Measurements from ENCODE around the gene PYCR2. TPM values are rescaled to one million over a fixed set of nuclear protein-coding genes. Genes with fewer than 3 reads are reported as not detected.

PYCR2 gene
- total and polyA plus RNA-seq, 10 of the 15 experiments (the other 5 are each of a cell fraction or from before 2014, with no cell fraction given) = 1.7 to 81.8 (median 54.9) TPM

DNA sequence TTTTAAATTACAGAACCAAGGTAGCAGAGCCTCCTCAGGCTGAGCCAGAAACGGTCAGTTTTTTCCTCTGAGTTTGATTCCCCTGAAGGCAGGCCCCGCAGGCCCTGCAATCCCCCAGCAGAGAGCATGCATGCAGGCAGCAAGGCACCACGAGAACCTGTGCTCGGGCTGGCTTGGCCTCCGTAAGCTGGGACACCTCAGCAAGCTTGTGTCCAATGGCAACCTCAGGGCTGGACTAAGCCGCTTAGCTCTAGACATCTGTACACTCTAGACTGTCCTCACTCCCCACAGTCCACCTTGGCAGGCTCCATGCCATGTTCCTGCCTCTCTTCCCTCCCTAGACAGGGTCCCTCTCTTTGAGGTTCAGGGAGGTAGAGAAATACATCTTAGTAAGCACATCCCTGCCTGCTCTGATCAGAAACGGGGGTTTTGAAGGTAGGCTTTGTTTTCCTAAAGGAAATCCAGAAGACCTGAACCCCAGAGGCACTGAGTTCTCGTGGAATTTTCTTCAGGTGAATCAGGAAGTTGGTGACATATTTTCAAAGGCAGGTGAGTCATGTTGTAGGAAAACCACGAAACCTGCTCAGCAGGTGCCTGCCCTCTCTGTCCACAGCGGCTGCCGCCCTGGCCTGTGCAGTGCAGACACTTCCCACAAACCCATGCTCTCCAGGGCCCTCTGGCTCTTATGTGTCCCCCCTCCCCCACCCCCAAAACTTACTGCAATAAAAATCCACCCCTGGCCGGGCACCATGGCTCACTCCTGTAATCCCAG lies 48.8 kb downstream of the PYCR2 start (continued):
- TF ChIP-seq ZNF622 (IDR thresholded peaks at IDR 0.05) (no peak), MYC (IDR thresholded peaks at IDR 0.05; ENCODE audit: insufficient read depth, insufficient read length, insufficient replicate concordance, low read length, severe bottlenecking) (no peak), FOXK2 (IDR thresholded peaks at IDR 0.05) (no peak), PAX8 (IDR thresholded peaks at IDR 0.05) (no peak), PML (IDR thresholded peaks at IDR 0.05; ENCODE audit: low read length) (no peak), TARDBP (IDR thresholded peaks at IDR 0.05; ENCODE audit: borderline replicate concordance) (no peak)
- TF ChIP-seq, protein P1, sequence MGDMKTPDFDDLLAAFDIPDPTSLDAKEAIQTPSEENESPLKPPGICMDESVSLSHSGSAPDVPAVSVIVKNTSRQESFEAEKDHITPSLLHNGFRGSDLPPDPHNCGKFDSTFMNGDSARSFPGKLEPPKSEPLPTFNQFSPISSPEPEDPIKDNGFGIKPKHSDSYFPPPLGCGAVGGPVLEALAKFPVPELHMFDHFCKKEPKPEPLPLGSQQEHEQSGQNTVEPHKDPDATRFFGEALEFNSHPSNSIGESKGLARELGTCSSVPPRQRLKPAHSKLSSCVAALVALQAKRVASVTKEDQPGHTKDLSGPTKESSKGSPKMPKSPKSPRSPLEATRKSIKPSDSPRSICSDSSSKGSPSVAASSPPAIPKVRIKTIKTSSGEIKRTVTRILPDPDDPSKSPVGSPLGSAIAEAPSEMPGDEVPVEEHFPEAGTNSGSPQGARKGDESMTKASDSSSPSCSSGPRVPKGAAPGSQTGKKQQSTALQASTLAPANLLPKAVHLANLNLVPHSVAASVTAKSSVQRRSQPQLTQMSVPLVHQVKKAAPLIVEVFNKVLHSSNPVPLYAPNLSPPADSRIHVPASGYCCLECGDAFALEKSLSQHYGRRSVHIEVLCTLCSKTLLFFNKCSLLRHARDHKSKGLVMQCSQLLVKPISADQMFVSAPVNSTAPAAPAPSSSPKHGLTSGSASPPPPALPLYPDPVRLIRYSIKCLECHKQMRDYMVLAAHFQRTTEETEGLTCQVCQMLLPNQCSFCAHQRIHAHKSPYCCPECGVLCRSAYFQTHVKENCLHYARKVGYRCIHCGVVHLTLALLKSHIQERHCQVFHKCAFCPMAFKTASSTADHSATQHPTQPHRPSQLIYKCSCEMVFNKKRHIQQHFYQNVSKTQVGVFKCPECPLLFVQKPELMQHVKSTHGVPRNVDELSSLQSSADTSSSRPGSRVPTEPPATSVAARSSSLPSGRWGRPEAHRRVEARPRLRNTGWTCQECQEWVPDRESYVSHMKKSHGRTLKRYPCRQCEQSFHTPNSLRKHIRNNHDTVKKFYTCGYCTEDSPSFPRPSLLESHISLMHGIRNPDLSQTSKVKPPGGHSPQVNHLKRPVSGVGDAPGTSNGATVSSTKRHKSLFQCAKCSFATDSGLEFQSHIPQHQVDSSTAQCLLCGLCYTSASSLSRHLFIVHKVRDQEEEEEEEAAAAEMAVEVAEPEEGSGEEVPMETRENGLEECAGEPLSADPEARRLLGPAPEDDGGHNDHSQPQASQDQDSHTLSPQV (IDR thresholded peaks at IDR 0.05) = no peak
- TF ChIP-seq, protein P2, sequence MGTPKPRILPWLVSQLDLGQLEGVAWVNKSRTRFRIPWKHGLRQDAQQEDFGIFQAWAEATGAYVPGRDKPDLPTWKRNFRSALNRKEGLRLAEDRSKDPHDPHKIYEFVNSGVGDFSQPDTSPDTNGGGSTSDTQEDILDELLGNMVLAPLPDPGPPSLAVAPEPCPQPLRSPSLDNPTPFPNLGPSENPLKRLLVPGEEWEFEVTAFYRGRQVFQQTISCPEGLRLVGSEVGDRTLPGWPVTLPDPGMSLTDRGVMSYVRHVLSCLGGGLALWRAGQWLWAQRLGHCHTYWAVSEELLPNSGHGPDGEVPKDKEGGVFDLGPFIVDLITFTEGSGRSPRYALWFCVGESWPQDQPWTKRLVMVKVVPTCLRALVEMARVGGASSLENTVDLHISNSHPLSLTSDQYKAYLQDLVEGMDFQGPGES (IDR thresholded peaks at IDR 0.05) = no peak
- TF ChIP-seq, protein P3, sequence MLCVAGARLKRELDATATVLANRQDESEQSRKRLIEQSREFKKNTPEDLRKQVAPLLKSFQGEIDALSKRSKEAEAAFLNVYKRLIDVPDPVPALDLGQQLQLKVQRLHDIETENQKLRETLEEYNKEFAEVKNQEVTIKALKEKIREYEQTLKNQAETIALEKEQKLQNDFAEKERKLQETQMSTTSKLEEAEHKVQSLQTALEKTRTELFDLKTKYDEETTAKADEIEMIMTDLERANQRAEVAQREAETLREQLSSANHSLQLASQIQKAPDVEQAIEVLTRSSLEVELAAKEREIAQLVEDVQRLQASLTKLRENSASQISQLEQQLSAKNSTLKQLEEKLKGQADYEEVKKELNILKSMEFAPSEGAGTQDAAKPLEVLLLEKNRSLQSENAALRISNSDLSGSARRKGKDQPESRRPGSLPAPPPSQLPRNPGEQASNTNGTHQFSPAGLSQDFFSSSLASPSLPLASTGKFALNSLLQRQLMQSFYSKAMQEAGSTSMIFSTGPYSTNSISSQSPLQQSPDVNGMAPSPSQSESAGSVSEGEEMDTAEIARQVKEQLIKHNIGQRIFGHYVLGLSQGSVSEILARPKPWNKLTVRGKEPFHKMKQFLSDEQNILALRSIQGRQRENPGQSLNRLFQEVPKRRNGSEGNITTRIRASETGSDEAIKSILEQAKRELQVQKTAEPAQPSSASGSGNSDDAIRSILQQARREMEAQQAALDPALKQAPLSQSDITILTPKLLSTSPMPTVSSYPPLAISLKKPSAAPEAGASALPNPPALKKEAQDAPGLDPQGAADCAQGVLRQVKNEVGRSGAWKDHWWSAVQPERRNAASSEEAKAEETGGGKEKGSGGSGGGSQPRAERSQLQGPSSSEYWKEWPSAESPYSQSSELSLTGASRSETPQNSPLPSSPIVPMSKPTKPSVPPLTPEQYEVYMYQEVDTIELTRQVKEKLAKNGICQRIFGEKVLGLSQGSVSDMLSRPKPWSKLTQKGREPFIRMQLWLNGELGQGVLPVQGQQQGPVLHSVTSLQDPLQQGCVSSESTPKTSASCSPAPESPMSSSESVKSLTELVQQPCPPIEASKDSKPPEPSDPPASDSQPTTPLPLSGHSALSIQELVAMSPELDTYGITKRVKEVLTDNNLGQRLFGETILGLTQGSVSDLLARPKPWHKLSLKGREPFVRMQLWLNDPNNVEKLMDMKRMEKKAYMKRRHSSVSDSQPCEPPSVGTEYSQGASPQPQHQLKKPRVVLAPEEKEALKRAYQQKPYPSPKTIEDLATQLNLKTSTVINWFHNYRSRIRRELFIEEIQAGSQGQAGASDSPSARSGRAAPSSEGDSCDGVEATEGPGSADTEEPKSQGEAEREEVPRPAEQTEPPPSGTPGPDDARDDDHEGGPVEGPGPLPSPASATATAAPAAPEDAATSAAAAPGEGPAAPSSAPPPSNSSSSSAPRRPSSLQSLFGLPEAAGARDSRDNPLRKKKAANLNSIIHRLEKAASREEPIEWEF (IDR thresholded peaks at IDR 0.05; ENCODE audit: insufficient replicate concordance, low read depth, low read length) = no peak
